Keratinocyte (primary cell): ENCODE measurements around the gene PITPNC1. TPM values are rescaled to one million over a fixed set of nuclear protein-coding genes. Genes with fewer than 3 reads are reported as not detected.

Experiments
- DNase-seq: peaks from one replicate; pipeline ENCODE4 v3.0.0-alpha.2; 2011; ENCODE audit warnings: low read depth, missing footprints, low spot score
- FAIRE-seq: peaks from 2 replicates; lab custom pipeline; 2011; peaks lifted over from hg19 to GRCh38; lab: Jason Lieb, UNC
- H2AFZ ChIP-seq: 2 replicates; pipeline ENCODE4 v1.6.0; 2012; ENCODE audit warnings: low read length, control low read depth, inconsistent platforms; ENCODE audit not compliant: control insufficient read depth
- H3K27ac ChIP-seq: 2 replicates; pipeline ENCODE4 v1.5.1; 2011; ENCODE audit warnings: low read length; ENCODE audit not compliant: control insufficient read depth, insufficient read depth
- H3K27me3 ChIP-seq: 3 replicates; pipeline ENCODE4 v1.6.0; 2011; ENCODE audit warnings: low read length; ENCODE audit not compliant: control insufficient read depth, insufficient read depth; ENCODE audit errors: extremely low read depth
- H3K36me3 ChIP-seq, 2 experiments: 2 replicates in 1 of 2; 3 replicates in 1 of 2; pipeline ENCODE4 v1.5.1; 2011; ENCODE audit warnings: low read length in 2 of 2, mild to moderate bottlenecking in 1 of 2; ENCODE audit not compliant: control insufficient read depth in 2 of 2, insufficient read depth in 2 of 2; ENCODE audit errors: extremely low read depth in 1 of 2
- H3K4me1 ChIP-seq: 3 replicates; pipeline ENCODE4 v1.5.1; 2011; ENCODE audit warnings: low read length; ENCODE audit not compliant: control insufficient read depth, insufficient read depth; ENCODE audit errors: extremely low read depth
- H3K4me2 ChIP-seq: 3 replicates; pipeline ENCODE4 v1.6.0; 2011; ENCODE audit warnings: low read depth, low read length; ENCODE audit not compliant: control insufficient read depth, insufficient read depth; ENCODE audit errors: extremely low read depth
- H3K4me3 ChIP-seq, 3 experiments: fragments of 200-600 bp in 1 of 3; sonication (generic) in 1 of 3; 2 replicates in 2 of 3; 3 replicates in 1 of 3; pipeline ENCODE4 v1.5.1; 2011 to 2016; ENCODE audit warnings: low read length in 3 of 3, mild to moderate bottlenecking in 3 of 3, control low read depth in 2 of 3, inconsistent platforms in 1 of 3, low read depth in 1 of 3, mixed read lengths in 1 of 3, mixed run types in 1 of 3, moderate library complexity in 1 of 3; ENCODE audit not compliant: control insufficient read depth in 2 of 3, insufficient read depth in 2 of 3; ENCODE audit errors: extremely low read depth in 1 of 3
- H3K79me2 ChIP-seq: 2 replicates; pipeline ENCODE4 v1.6.0; 2012; ENCODE audit warnings: low read length; ENCODE audit not compliant: control insufficient read depth, insufficient read depth
- H3K9ac ChIP-seq: 3 replicates; pipeline ENCODE4 v1.6.0; 2011; ENCODE audit warnings: low read length; ENCODE audit not compliant: control insufficient read depth, insufficient read depth; ENCODE audit errors: extremely low read depth
- H3K9me1 ChIP-seq: 3 replicates; pipeline ENCODE4 v1.6.0; 2011; ENCODE audit warnings: low read length; ENCODE audit not compliant: control insufficient read depth, insufficient read depth; ENCODE audit errors: extremely low read depth
- H3K9me3 ChIP-seq: 2 replicates; pipeline ENCODE4 v1.5.1; 2012; ENCODE audit warnings: low read depth, low read length; ENCODE audit not compliant: control insufficient read depth
- H4K20me1 ChIP-seq: 3 replicates; pipeline ENCODE4 v1.6.0; 2011; ENCODE audit warnings: low read length; ENCODE audit not compliant: control insufficient read depth, insufficient read depth; ENCODE audit errors: extremely low read depth
- CTCF ChIP-seq, 3 experiments: IDR thresholded peaks in 1 of 3; conservative IDR thresholded peaks in 1 of 3; optimal IDR thresholded peaks in 1 of 3; 2 replicates in 2 of 3; 3 replicates in 1 of 3; pipeline versions ENCODE3 to v1.5.1; 2011; ENCODE audit warnings: low read length in 3 of 3, mild to moderate bottlenecking in 3 of 3, moderate library complexity in 2 of 3, control low read depth in 1 of 3, inconsistent platforms in 1 of 3; ENCODE audit not compliant: insufficient read depth in 2 of 3; ENCODE audit errors: extremely low read depth in 1 of 3
- EZH2 ChIP-seq: IDR thresholded peaks from one replicate; pipeline ENCODE4 v1.6.1; 2012; ENCODE audit warnings: inconsistent platforms, mild to moderate bottlenecking, low read length, moderate library complexity
- dilution Hi-C: fragments of 300-500 bp; cut with MboI; formaldehyde crosslinking; loops from one replicate; pipeline ENCODE4 v1.7.0; 2020; ENCODE audit warnings: low sequenced_read_pairs; ENCODE audit not compliant: extremely low pct_ligation_motif_present
- polyA plus RNA-seq, 5 experiments: library from polyadenylated mRNA; depleted of rRNA in 3 of 5; stranded (reverse) in 3 of 5; stranded (forward) in 1 of 5; unstranded in 1 of 5; fragments of >200 nt; gene quantifications; 1 replicate in 1 of 5; 2 replicates in 3 of 5; 3 replicates in 1 of 5; pipeline versions ENCODE4 v1.2.1 to v1.2.3, GENCODE V29; 2011 to 2012; ENCODE audit warnings: missing spikeins in 2 of 5, low read depth in 1 of 5, low replicate concordance in 1 of 5

PITPNC1 gene
- polyA plus RNA-seq, 1 donor (not counting 4 experiments of a cell fraction or from before 2014, with no cell fraction given), result 24.8 TPM

GRCh38 chr17:67401598-67402504, 24.8 kb downstream of the PITPNC1 start:
- H3K9me3 ChIP-seq, result no peaks in the 10 kb centered on the region
- H3K27me3 ChIP-seq, result no peaks in the 10 kb centered on the region
- no peak for TF ChIP-seq EZH2
- TF ChIP-seq CTCF (optimal IDR thresholded peaks at IDR 0.05 in 1 of 3, IDR thresholded peaks at IDR 0.05 in 1 of 3, conservative IDR thresholded peaks at IDR 0.05 in 1 of 3; ENCODE audit: extremely low read depth in 1 of 3, insufficient read depth in 2 of 3, low read length in 3 of 3), result no peak
- dilution Hi-C loops, result no loop called here
- H3K4me3 ChIP-seq, result no peak overlapping the region
- no peak overlapping the region for H2AFZ ChIP-seq
- H3K4me1 ChIP-seq, result no peaks in the 10 kb centered on the region
- H3K36me3 ChIP-seq, result no peaks in the 10 kb centered on the region
- H3K4me2 ChIP-seq, result no peak overlapping the region
- peaks cover 42% of the 10 kb centered on the region for H3K79me2 ChIP-seq
- no peaks in the 10 kb centered on the region for H4K20me1 ChIP-seq
- no peak overlapping the region for H3K9ac ChIP-seq
- FAIRE-seq (no peak), DNase-seq (no peak)
- no peak overlapping the region for H3K27ac ChIP-seq
- no peaks in the 10 kb centered on the region for H3K9me1 ChIP-seq

GRCh38 chr17:67403065-67403464, 26.0 kb downstream of the PITPNC1 start:
- Histone ChIP-seq H3K4me1 (no peaks in the 10 kb centered on the region), H3K27ac (no peak overlapping the region), H3K4me2 (no peak overlapping the region), H3K9me3 (no peaks in the 10 kb centered on the region), H3K9ac (no peak overlapping the region), H4K20me1 (no peaks in the 10 kb centered on the region), H3K4me3 (no peak overlapping the region), H3K9me1 (no peaks in the 10 kb centered on the region), H3K79me2 (peaks cover 41% of the 10 kb centered on the region), H3K27me3 (no peaks in the 10 kb centered on the region), H2AFZ (no peak overlapping the region), H3K36me3 (no peaks in the 10 kb centered on the region)
- FAIRE-seq (no peak), DNase-seq (no peak)
- dilution Hi-C loops, result no loop called here
- no peak for TF ChIP-seq CTCF (optimal IDR thresholded peaks at IDR 0.05 in 1 of 3, IDR thresholded peaks at IDR 0.05 in 1 of 3, conservative IDR thresholded peaks at IDR 0.05 in 1 of 3; ENCODE audit: extremely low read depth in 1 of 3, insufficient read depth in 2 of 3, low read length in 3 of 3)
- TF ChIP-seq EZH2, result no peak
